Osteoblast (primary cell): ENCODE results near the gene GAL. TPM values are rescaled to one million over a fixed set of nuclear protein-coding genes. Genes with fewer than 3 reads are reported as not detected.

ENCODE experiments used
- DNase-seq: peaks from one replicate; pipeline ENCODE4 v3.0.0; 2011; ENCODE audit warnings: low spot score, mixed read lengths; ENCODE audit not compliant: insufficient read length; ENCODE audit errors: missing footprints
- H2AFZ ChIP-seq: 2 replicates; pipeline ENCODE4 v1.6.0; 2011; ENCODE audit warnings: mild to moderate bottlenecking, low read length
- H3K27ac ChIP-seq: 2 replicates; pipeline ENCODE4 v1.5.1; 2011; ENCODE audit warnings: mild to moderate bottlenecking, low read depth, low read length, moderate library complexity
- H3K27me3 ChIP-seq: 2 replicates; pipeline ENCODE4 v1.6.0; 2012; ENCODE audit warnings: mild to moderate bottlenecking, control low read depth, inconsistent platforms, low read length, moderate library complexity; ENCODE audit not compliant: insufficient read depth
- H3K36me3 ChIP-seq: 2 replicates; pipeline ENCODE4 v1.5.1; 2011; ENCODE audit warnings: mild to moderate bottlenecking, low read length, control low read depth, moderate library complexity; ENCODE audit not compliant: insufficient read depth
- H3K4me1 ChIP-seq: 2 replicates; pipeline ENCODE4 v1.5.1; 2011; ENCODE audit warnings: mild to moderate bottlenecking, low read length, control low read depth, moderate library complexity; ENCODE audit not compliant: insufficient read depth
- H3K4me2 ChIP-seq: 2 replicates; pipeline ENCODE4 v1.6.0; 2011; ENCODE audit warnings: mild to moderate bottlenecking, low read length; ENCODE audit not compliant: insufficient read depth
- H3K4me3 ChIP-seq: fragments of 200-600 bp; sonication (generic); 3 replicates; pipeline ENCODE4 v1.5.1; 2012; ENCODE audit warnings: mild to moderate bottlenecking, low read length, inconsistent platforms; ENCODE audit not compliant: insufficient read depth
- H3K79me2 ChIP-seq: 2 replicates; pipeline ENCODE4 v1.6.0; 2012; ENCODE audit warnings: mild to moderate bottlenecking, low read length, control low read depth, inconsistent platforms; ENCODE audit not compliant: insufficient read depth
- H3K9me3 ChIP-seq: 2 replicates; pipeline ENCODE4 v1.5.1; 2011; ENCODE audit warnings: low read depth, low read length, control low read depth
- H4K20me1 ChIP-seq: 2 replicates; pipeline ENCODE4 v1.6.0; 2012; ENCODE audit warnings: mild to moderate bottlenecking, low read length, control low read depth; ENCODE audit not compliant: insufficient read depth
- CTCF ChIP-seq: IDR thresholded peaks from 2 replicates; pipeline ENCODE4 v1.5.1; 2011; ENCODE audit warnings: mild to moderate bottlenecking, low read depth, low read length, moderate library complexity; ENCODE audit errors: extremely low read depth
- total RNA-seq: library from RNA; depleted of rRNA; stranded (reverse); fragments of >200 nt; gene quantifications from 2 replicates; pipeline ENCODE4 v1.2.3, GENCODE V29; 2012

Gene GAL
- total RNA-seq, 1 donor, result not detected

- Histone ChIP-seq H3K79me2 (no peaks in the 10 kb centered on the region), H3K9me3 (no peaks in the 10 kb centered on the region), H3K4me2 (no peak overlapping the region), H3K27me3 (peaks cover 51% of the 10 kb centered on the region), H3K4me3 (no peak overlapping the region), H3K27ac (no peak overlapping the region), H3K4me1 (peaks cover 6% of the 10 kb centered on the region), H3K36me3 (no peaks in the 10 kb centered on the region), H4K20me1 (peaks cover 7% of the 10 kb centered on the region), H2AFZ (no peak overlapping the region)
- DNase-seq, result no peak
- no peak for TF ChIP-seq CTCF
Observed at GRCh38 chr11:68664141-68664540, 20.2 kb upstream of the GAL start.

GRCh38 chr11:68664906-68665305, 19.4 kb upstream of the GAL start:
- no peaks in the 10 kb centered on the region for H3K36me3 ChIP-seq

GRCh38 chr11:68665436-68665835, 18.9 kb upstream of the GAL start:
- H3K36me3 ChIP-seq, result no peaks in the 10 kb centered on the region
- H3K4me3 ChIP-seq, result no peak overlapping the region
- H3K79me2 ChIP-seq, result no peaks in the 10 kb centered on the region
- no peak overlapping the region for H3K27ac ChIP-seq
- no peaks in the 10 kb centered on the region for H3K4me1 ChIP-seq
- H2AFZ ChIP-seq, result no peak overlapping the region
- no peaks in the 10 kb centered on the region for H3K9me3 ChIP-seq
- no peak overlapping the region for H3K4me2 ChIP-seq
- no peak for TF ChIP-seq CTCF
- H4K20me1 ChIP-seq, result peaks cover 7% of the 10 kb centered on the region
- peaks cover 47% of the 10 kb centered on the region for H3K27me3 ChIP-seq
- peak; percentile 3 for DNase-seq

More at GRCh38 chr11:68664906-68665305, 19.4 kb upstream of the GAL start:
- H3K79me2 ChIP-seq, result no peaks in the 10 kb centered on the region
- peaks cover 7% of the 10 kb centered on the region for H4K20me1 ChIP-seq
- H3K27me3 ChIP-seq, result peaks cover 51% of the 10 kb centered on the region
- no peak for TF ChIP-seq CTCF
- H3K27ac ChIP-seq, result no peak overlapping the region
- H3K4me2 ChIP-seq, result no peak overlapping the region
- DNase-seq, result peak; percentile 66
- no peak overlapping the region for H2AFZ ChIP-seq
- no peaks in the 10 kb centered on the region for H3K4me1 ChIP-seq
- H3K9me3 ChIP-seq, result no peaks in the 10 kb centered on the region
- no peak overlapping the region for H3K4me3 ChIP-seq

GRCh38 chr11:68666849-68667248, 17.5 kb upstream of the GAL start:
- peak; percentile 36 for DNase-seq
- Histone ChIP-seq H3K79me2 (no peaks in the 10 kb centered on the region), H3K27me3 (peaks cover 33% of the 10 kb centered on the region), H2AFZ (no peak overlapping the region), H3K36me3 (no peaks in the 10 kb centered on the region), H3K4me1 (no peaks in the 10 kb centered on the region), H4K20me1 (peaks cover 2% of the 10 kb centered on the region), H3K4me2 (no peak overlapping the region), H3K27ac (no peak overlapping the region), H3K9me3 (no peaks in the 10 kb centered on the region), H3K4me3 (no peak overlapping the region)
- TF ChIP-seq CTCF, result no peak
